K562 (cell line): ENCODE data around the gene NFILZ. TPM values are rescaled to one million over a fixed set of nuclear protein-coding genes. Genes with fewer than 3 reads are reported as not detected.

Experiments used
- FOXK1 ChIP-seq: sonication (generic); formaldehyde crosslinking; IDR thresholded peaks from 2 replicates; pipeline ENCODE4 v1.8.0; 2022; ENCODE audit warnings: missing genetic modification reagents, mild to moderate bottlenecking, borderline replicate concordance
- MYC ChIP-seq, 2 experiments: fragments of 250-450 bp in 1 of 2; sonication (Bioruptor Pico) in 1 of 2; IDR thresholded peaks; 2 replicates each; pipeline versions ENCODE4 v1.5.1 to v1.6.1; 2012 to 2021; ENCODE audit warnings: low read depth in 2 of 2, borderline replicate concordance in 1 of 2, improper control_type of control experiment in 1 of 2, low read length in 1 of 2, mild to moderate bottlenecking in 1 of 2, moderate library complexity in 1 of 2
- TOE1 ChIP-seq, 2 experiments: fragments of 450-650 bp in 1 of 2; sonication (generic) in 1 of 2; formaldehyde crosslinking in 1 of 2; IDR thresholded peaks; 2 replicates each; pipeline versions ENCODE4 v1.7.1 to v1.8.0; 2016 to 2022; ENCODE audit warnings: borderline replicate concordance in 2 of 2, mild to moderate bottlenecking in 2 of 2, antibody characterized with exemption in 1 of 2, inconsistent platforms in 1 of 2, low read depth in 1 of 2, missing genetic modification reagents in 1 of 2, moderate library complexity in 1 of 2
- ZNF3 ChIP-seq: fragments of 250-450 bp; sonication (Bioruptor Pico); IDR thresholded peaks from 2 replicates; pipeline ENCODE4 v1.5.0; 2021; ENCODE audit warnings: mild to moderate bottlenecking, moderate library complexity
- polyA plus RNA-seq, 8 experiments: library from polyadenylated mRNA; depleted of rRNA in 4 of 8; stranded (reverse) in 5 of 8; unstranded in 3 of 8; fragments of >200 nt; fragmentation: Nextera tagmentation in 2 of 8; fragmentation: Illumina TruSeq in 1 of 8; extraction: Ambion mirVana in 2 of 8; extraction: Trizol in 1 of 8; gene quantifications; 2 replicates each; pipeline versions ENCODE4 v1.2.1 to v1.2.3, GENCODE V29; 2011 to 2014; ENCODE audit warnings: inconsistent platforms in 1 of 8, missing spikeins in 1 of 8
- total RNA-seq, 7 experiments: library from RNA; depleted of rRNA in 6 of 7; stranded (reverse); fragments of >200 nt in 6 of 7; fragmentation: Illumina TruSeq in 2 of 7; extraction: Trizol in 2 of 7; gene quantifications; 2 replicates each; pipeline versions ENCODE4 v1.2.1 to v1.2.3, GENCODE V29; 2011 to 2021; ENCODE audit warnings: low replicate concordance in 1 of 7
- TF ChIP-seq, protein P1 (sequence below): fragments of 450-650 bp; IDR thresholded peaks from 2 replicates; pipeline ENCODE4 v1.6.1; 2016; ENCODE audit warnings: mild to moderate bottlenecking, moderate library complexity
- TF ChIP-seq, protein P2 (sequence below), 3 experiments: fragments of 200-800 bp in 1 of 3; sonication (Bioruptor generic) in 1 of 3; sonication (generic) in 1 of 3; formaldehyde crosslinking in 1 of 3; IDR thresholded peaks; 2 replicates each; pipeline versions ENCODE4 v1.6.1 to v1.8.0; 2016 to 2022; ENCODE audit warnings: mild to moderate bottlenecking in 2 of 3, missing compliant biosample characterization in 2 of 3, missing genetic modification characterization in 2 of 3, missing genetic modification reagents in 1 of 3

The NFILZ gene
- total and polyA plus RNA-seq, 9 of the 15 experiments (the other 6 are each of a cell fraction or from before 2014, with no cell fraction given) = not detected

DNA sequence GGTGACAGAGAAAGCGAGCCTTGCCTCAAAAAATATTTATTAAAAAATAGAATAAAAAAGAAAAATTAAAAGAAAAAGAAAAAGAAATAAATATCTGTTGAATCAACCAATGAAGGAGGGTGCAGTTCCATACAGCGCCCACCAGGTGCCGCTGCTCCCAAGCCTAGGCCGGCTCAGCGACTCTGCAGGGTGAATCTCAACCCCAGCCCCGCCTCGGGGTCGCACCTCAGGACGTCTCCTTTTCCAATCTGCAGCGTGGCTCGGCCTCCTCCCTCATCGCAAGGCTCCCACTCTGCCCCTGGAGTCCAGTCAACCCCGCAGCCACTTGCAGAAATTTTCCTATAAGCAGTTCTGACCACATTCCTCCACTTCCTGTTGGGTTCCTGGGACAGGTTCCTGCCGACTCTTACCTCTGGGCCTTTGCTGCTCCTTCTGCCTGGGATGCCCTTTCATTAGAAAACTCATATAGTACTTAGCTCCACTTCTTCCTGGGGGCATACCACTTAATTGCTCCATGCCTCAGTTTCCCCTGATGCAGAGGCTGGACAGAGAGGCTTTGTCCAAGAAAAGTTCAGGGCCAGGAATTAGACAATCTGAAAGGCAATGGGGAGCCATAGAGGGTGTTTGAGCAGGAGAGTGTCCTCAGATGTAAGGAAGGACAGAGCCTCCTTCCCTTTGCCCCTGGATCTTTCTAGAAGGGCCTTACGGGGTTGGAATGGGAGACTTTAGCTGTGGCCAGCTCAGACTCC, 24.3 kb downstream of the NFILZ start (continued):
- TF ChIP-seq, protein P1, sequence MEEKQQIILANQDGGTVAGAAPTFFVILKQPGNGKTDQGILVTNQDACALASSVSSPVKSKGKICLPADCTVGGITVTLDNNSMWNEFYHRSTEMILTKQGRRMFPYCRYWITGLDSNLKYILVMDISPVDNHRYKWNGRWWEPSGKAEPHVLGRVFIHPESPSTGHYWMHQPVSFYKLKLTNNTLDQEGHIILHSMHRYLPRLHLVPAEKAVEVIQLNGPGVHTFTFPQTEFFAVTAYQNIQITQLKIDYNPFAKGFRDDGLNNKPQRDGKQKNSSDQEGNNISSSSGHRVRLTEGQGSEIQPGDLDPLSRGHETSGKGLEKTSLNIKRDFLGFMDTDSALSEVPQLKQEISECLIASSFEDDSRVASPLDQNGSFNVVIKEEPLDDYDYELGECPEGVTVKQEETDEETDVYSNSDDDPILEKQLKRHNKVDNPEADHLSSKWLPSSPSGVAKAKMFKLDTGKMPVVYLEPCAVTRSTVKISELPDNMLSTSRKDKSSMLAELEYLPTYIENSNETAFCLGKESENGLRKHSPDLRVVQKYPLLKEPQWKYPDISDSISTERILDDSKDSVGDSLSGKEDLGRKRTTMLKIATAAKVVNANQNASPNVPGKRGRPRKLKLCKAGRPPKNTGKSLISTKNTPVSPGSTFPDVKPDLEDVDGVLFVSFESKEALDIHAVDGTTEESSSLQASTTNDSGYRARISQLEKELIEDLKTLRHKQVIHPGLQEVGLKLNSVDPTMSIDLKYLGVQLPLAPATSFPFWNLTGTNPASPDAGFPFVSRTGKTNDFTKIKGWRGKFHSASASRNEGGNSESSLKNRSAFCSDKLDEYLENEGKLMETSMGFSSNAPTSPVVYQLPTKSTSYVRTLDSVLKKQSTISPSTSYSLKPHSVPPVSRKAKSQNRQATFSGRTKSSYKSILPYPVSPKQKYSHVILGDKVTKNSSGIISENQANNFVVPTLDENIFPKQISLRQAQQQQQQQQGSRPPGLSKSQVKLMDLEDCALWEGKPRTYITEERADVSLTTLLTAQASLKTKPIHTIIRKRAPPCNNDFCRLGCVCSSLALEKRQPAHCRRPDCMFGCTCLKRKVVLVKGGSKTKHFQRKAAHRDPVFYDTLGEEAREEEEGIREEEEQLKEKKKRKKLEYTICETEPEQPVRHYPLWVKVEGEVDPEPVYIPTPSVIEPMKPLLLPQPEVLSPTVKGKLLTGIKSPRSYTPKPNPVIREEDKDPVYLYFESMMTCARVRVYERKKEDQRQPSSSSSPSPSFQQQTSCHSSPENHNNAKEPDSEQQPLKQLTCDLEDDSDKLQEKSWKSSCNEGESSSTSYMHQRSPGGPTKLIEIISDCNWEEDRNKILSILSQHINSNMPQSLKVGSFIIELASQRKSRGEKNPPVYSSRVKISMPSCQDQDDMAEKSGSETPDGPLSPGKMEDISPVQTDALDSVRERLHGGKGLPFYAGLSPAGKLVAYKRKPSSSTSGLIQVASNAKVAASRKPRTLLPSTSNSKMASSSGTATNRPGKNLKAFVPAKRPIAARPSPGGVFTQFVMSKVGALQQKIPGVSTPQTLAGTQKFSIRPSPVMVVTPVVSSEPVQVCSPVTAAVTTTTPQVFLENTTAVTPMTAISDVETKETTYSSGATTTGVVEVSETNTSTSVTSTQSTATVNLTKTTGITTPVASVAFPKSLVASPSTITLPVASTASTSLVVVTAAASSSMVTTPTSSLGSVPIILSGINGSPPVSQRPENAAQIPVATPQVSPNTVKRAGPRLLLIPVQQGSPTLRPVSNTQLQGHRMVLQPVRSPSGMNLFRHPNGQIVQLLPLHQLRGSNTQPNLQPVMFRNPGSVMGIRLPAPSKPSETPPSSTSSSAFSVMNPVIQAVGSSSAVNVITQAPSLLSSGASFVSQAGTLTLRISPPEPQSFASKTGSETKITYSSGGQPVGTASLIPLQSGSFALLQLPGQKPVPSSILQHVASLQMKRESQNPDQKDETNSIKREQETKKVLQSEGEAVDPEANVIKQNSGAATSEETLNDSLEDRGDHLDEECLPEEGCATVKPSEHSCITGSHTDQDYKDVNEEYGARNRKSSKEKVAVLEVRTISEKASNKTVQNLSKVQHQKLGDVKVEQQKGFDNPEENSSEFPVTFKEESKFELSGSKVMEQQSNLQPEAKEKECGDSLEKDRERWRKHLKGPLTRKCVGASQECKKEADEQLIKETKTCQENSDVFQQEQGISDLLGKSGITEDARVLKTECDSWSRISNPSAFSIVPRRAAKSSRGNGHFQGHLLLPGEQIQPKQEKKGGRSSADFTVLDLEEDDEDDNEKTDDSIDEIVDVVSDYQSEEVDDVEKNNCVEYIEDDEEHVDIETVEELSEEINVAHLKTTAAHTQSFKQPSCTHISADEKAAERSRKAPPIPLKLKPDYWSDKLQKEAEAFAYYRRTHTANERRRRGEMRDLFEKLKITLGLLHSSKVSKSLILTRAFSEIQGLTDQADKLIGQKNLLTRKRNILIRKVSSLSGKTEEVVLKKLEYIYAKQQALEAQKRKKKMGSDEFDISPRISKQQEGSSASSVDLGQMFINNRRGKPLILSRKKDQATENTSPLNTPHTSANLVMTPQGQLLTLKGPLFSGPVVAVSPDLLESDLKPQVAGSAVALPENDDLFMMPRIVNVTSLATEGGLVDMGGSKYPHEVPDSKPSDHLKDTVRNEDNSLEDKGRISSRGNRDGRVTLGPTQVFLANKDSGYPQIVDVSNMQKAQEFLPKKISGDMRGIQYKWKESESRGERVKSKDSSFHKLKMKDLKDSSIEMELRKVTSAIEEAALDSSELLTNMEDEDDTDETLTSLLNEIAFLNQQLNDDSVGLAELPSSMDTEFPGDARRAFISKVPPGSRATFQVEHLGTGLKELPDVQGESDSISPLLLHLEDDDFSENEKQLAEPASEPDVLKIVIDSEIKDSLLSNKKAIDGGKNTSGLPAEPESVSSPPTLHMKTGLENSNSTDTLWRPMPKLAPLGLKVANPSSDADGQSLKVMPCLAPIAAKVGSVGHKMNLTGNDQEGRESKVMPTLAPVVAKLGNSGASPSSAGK = no peak
- TF ChIP-seq MYC (IDR thresholded peaks at IDR 0.05; ENCODE audit: low read depth, low read length) (0 out of 2 replicates have a peak, but pooled peaks have one; percentile 15), MYC (CRISPR knock-in tag; IDR thresholded peaks at IDR 0.05; ENCODE audit: borderline replicate concordance, low read depth) (no peak), ZNF3 (CRISPR knock-in tag) (no peak), TOE1 (IDR thresholded peaks at IDR 0.05; ENCODE audit: borderline replicate concordance) (no peak), TOE1 (CRISPR knock-in tag; IDR thresholded peaks at IDR 0.05; ENCODE audit: borderline replicate concordance, low read depth) (no peak), FOXK1 (CRISPR knock-in tag) (no peak)
- TF ChIP-seq, protein P2, sequence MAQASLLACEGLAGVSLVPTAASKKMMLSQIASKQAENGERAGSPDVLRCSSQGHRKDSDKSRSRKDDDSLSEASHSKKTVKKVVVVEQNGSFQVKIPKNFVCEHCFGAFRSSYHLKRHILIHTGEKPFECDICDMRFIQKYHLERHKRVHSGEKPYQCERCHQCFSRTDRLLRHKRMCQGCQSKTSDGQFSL (CRISPR knock-in tag; IDR thresholded peaks at IDR 0.05) = no peak
- TF ChIP-seq, protein P2 (tag; IDR thresholded peaks at IDR 0.05) = no peak
